Kidney glomerular epithelial cell (primary cell): Measurements from ENCODE around the gene NYAP2.
A peak's percentile ranks its signal among the peaks of the same experiment; 100 is the strongest.

Experiments
- DNase-seq: peaks from one replicate; lab custom pipeline; 2025; lab: John Stamatoyannopoulos, UW

Gene NYAP2

DNA sequence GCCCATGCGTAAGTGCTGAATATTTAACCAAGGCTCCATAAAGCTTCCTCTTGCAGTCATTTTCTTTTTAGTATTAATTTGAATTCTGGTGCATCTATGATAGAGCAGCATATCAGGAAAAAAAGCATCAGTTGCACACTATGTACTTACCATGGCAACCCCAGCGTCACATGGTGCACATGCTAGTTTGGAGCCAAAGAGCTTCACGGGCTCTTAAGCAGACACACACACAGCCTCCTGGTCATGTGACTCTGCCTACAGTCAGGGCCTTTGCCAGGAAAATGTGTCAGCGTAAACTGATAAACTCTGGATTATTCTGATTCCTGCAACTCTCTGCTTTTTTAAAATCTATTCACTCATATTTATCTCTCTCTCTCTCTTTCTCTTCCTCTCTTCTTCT, 30.2 kb downstream of the NYAP2 start:
- peak; percentile 18 for DNase-seq

DNA sequence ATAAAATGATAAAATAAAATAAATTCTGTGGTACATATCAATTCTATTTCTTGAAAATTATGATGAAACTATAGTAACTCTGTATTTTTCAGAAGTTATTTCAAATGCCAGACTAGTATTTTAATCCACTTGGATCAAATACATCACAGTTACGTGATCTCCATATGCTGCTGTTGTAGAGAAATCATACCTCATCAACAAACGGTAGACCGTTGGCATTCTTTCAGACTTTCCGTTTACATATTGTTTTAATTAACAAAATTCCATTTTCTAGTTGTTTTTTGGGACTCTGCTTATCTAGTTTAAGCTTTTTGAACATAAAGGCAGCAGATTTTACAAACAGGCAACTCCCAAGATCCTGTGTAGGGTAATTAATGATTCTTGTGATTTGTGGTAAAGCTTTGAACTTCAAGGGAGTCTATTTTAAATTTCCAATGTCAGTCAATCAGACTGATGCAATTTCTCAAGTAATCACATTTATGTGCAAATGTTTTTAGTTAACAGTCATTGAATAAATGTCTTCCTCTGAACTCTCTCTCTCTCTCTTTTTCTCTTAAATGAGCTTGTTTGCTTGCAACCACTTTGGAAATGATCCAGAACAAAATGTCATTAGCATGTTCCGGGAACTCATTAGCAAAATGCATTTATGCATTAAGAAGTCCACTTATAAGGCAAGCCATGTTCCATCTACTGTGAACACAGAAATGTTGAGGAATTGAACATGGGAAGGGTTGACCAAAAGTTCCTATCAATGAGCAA, 31.8 kb downstream of the NYAP2 start:
- DNase-seq, result no peak

DNA sequence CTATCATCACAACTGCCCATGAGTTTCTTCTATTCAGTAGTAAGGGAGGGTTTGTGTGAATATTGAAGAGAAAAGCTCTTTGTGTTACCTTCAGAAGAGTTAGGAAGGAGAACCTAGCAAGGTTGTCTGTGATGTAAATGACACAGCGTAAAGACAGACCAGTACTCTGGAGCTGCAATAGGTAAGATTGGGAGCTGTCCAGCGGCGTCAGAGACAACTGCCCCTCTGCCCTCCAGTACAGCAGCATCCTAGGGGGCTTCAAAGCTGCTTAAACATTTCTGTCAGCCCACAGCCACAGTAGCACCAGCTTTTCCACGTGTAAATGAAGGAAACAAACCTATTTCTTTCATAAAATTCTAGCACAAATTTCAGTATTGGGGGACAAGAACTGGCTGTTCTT, 34.5 kb downstream of the NYAP2 start:
- no peak for DNase-seq

DNA sequence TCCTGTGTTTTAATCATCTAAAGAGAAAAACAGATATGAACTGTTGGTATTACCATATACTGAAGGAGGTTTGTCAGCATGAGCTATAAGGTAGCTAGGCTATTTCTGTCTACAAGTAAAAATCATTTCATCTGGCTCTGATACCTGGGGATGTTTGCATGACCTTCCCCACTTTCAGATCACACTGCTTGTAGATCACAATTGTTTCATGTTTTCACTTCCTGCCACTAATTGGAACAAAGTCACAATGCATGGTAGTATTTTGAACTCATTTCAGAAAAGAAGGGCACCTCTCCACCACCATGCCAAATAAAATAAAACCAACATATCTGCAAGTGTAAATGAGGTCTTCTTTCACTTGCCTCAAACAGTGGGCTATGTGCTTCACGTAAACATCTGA, 37.8 kb downstream of the NYAP2 start:
- DNase-seq, result no peak

DNA sequence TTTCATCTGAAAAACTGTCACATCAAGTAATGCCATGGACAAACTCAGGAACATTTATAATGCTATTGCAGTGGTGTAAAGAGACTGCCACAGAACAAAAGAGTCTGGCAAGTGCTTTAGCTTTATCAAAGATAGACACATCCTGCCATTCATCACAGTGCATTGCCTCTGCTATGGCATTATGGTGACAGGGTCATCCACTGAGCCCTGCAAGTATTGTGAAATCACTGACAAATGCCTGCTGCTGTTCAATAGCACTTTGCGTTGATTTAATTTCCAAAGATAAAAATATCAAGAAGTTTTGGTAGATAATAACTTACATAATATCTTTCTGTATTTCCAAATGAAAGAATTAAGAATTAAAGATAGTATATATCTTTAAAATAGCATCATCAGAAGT, 38.7 kb downstream of the NYAP2 start:
- no peak for DNase-seq

DNA sequence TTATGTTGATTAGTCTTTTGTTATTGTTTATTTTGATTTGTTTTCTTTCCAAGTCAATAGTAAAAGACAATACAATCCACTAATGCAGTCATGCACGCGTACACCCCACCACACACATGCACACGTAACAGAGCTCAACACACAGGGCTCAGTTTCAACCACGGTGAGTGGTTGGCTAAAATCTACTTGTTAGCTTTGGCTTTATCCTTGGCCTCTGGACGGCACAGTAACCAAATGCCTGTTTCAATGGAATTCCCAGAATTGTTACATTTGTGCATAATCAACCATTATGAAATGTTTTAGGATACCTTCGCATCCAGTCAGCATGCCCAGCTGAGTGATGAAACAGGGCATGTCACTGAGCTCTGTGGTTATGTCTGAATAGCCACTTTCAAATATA, 53.2 kb downstream of the NYAP2 start:
- DNase-seq, result peak; percentile 15

DNA sequence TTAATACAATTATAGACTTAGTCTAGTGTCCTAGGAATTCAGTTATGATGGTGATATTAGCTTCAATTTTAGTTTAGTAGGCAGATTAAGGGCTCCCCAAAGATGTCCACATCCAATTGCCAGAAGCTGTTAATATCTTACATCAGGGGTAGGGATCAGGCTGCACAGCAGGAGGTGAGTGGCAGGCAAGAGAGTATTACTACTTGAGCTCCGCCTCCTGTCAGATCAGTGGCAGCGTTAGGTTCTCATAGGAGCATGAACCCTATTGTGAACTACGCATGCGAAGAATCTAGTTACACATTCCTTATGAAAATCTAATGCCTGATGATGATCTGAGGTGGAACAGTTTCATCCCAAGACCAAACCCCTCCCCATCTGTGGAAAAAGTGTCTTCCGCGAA, 54.9 kb downstream of the NYAP2 start:
- no peak for DNase-seq

DNA sequence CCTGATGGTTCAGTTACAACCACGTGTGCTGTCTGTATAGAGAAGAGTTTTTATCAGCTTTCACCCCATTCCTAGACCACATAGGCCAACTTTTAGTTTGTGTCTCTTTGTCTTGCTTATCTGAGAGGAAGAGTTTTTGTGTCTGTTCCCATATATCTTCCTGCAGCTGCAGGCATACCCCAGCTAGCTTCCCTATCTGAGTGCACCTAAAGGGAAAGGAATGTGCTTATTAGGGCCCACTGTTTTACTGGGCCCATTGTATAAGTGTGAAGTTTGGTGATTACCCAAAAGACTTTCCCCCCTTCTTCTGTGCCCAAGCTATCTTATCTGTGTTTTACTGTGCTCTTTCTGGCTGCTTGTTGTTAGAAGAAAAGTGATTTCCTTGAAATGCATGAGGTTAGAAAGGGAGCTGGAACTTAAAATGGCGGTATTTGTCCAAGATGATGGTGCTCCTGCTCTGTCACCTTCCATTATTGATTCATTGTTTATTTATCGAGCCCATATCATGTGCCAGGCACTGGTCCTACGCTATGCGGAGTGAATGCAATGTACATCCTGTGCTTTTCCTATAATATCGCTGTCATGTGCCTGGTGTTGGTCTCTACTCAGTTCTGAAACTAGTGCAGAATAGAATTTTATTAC, 57.2 kb downstream of the NYAP2 start:
- DNase-seq, result no peak

DNA sequence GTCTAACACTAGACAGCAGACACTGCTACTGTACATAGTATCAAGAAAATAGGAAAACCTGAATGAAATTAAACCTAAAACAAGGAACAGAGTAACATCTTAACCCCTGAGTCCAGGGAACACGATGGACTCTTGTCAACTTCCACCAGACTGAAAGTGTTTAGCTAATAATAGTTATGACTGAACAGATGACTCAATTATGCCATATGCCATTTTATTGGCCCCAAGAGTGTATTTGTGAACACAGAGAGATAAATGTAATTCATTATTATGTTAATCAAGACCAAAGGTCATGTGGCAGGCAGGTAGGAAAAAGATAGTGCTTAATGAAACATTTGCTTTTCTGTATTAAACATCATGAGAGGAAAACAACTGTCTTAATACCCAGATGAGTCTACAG, 58.0 kb downstream of the NYAP2 start:
- DNase-seq, result no peak

DNA sequence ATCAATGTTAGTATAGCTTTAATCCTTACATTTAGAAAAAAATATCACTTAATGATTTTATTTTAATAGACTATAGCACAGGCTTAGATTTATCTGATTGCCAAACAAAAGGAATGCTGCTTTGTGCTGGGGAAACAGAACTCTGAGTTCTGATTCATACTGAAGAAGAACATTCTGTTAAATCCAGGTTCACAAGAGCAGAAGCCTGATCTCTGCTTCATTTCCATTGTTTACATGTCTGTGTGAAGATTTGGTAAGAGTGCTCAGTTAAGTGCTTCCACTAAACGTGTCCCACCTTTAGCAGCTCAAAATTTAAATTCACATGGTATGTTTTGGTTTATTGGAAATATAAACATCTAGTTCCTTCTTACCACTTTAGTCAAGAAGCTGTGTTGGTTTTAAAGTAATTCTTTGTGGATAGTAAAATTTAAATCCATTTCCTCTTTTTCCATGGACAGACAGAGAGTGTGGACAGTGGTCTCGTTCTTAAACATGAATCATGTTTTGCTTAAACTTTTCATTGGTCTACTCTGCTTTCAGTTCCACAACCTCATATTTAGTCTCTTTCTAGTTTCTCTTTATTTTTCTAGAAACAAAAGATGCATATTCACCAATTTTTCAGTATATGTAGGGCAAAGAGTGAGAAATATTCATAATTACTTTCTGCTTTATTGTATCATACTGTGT, 59.1 kb downstream of the NYAP2 start:
- no peak for DNase-seq

DNA sequence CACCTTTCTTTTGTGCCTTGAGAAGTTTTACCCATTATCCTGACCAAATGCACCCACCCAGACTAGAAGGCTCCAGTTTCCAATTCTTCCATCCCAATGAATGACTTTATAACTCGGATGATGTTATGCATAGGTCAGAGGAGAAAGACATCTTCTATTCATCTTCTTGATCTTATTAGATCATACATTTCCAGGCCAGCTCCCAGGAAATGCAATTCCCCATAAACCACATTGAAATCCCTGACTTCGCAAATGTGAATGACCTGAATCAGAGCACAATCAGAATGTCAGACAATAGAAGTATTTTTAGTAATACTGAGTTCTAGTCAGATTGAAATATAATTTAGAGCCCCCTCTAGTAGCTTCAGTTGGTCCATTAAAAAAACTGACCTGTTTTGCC, 62.9 kb downstream of the NYAP2 start:
- no peak for DNase-seq

DNA sequence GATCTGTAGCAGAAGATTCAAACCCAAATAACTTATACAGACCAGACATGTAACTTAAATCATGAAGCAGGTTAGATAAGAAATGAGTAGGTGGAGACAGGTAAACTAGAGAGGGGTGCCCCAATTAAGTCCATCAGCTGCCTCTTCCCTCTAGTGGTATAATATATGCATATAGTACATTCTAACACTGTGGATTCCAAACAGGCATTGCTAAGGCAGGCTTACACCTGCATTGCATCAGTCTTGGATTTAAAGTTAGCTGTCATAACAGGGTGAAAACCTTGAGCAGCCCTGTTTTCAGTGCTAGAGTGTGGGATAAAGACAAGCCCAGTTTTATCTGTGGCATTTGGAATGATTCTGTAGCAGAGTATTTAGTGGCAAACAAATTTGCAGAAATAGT, 63.4 kb downstream of the NYAP2 start:
- DNase-seq, result no peak

DNA sequence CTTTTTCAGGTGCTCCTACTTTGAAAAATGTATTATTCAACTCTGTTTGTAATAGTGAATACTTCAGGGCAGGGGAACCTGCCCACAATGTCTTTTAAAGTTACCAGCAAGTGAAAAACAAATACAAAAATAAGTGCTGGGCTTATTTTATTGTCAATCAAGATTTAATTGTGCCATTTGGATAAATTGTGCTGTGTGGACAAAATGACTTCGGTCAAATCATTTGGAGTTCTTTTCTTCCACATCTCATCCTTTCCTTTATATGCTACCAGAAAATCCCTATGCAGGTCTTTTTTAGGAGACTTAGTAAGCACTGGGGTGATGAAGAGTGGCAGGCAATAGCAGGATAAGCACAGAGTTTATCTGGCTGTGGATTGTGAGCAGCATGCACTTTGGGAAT, 63.9 kb downstream of the NYAP2 start:
- no peak for DNase-seq

DNA sequence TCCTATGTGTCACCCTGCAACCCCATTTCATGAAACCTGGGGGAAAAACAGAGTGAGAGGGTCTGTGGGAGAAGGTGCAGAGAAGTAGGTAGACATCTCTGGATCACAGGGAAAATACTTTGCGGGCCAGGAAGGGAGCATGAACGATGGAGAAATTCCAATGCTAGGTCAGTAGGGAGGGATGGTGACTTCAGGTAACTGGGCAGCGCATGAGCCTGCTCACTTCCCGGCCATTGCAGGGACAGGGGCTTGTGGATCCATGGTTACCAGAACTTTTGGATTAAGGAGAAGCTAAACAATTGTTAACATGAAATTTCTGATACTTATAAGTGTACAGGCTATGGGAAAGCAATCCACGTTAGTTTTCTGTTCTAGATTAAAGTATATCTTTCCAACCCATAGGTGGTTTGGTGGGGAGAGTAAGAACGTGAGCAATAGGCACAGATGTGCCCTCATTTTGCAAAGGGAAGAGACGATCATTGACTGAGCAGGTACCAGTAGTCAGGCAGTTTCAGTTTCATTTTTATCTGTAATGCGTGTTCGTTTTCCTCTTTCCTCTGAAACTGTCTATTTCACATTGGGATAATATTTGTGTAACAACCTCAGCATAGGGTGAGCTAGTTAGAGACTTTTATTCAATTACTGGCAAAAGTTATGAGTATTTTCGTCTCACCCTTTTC, 65.0 kb downstream of the NYAP2 start:
- peak; percentile 40 for DNase-seq

DNA sequence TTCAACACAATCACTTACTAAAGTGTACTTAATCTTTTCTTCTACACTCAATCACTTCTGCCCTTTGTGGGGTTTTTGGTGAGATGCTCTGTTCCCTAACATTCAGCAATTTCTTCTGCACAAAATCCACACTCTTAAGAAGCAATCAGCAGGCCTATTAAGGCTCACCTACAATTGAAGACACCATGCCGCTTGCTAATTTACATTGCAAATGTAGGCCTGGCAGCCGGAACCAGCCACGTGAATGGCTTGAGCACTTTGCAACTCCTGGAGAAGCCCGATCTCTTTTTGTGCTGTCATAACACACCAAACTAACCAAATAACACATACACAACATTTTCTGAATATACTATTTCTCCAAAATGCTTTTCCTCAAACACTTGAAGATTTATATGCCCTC, 66.3 kb downstream of the NYAP2 start:
- no peak for DNase-seq

DNA sequence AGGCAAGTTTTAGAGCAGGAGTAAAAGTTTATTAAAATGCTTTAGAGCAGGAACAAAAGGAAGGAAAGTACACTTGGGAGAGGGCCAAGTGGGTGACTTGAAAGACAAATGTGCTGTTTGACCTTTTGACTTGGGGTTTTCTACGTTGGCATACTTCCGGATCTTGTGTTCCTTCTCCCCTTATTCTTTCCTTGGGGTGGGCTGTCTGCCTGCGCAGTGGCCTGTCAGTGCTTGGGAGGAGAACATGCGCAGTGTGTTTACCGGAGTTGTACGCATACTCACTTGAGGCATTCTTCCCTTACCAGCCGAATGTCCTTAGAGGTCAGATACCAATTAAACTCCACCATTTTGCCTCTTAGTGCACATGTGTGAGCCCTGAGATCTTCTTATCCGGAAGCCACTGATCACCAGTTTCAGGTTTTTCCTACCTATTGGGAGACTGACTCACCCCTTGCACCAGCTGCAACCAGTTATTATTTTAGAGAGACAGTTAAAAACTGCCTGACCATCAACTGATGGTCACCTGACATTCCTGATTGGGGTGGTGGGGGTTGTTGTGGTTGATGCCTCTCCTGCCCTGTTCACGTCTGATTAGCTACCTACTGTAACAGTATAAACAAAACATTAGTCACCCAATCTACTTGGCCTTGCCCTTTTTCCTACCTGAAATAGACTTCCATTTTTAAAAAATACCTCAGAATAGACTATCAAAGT, 67.5 kb downstream of the NYAP2 start:
- peak; percentile 82 for DNase-seq

DNA sequence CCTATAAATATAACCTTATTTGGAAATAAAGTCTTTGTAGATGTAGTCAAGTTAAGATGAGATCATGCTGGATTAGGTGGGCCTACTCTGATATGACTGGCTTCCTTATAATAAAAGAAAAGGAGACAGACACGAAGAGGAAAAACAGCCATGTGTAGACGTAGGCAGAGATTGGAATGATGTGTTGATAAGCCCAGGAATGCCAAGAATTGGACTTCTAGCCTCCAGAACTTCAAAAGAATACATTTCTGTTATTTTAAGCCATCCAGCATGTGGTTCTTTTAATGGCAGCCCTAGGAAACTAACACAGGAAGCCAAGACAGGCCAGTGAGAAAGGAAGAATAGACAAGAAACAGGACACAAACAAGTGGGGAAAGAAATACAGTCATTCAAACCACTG, 68.6 kb downstream of the NYAP2 start:
- peak; percentile 85 for DNase-seq

DNA sequence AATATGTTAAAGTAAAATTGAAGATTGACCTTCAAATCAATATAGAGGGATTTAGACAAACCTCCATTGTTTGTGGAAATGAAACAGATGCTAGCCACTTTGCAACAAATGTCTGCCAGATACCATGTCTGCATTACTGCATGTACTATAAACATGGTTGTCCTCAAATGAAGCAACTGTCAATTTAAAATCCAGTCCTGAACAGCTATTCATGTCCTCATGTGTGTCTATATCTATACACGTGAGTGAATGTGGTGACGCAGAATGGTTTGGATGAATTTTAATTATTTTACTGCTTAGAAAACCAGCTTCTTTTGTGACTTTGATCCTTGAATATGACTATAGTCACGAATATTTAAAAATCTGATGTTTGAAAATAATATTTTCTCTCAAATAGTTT, 71.5 kb downstream of the NYAP2 start:
- peak; percentile 49 for DNase-seq

DNA sequence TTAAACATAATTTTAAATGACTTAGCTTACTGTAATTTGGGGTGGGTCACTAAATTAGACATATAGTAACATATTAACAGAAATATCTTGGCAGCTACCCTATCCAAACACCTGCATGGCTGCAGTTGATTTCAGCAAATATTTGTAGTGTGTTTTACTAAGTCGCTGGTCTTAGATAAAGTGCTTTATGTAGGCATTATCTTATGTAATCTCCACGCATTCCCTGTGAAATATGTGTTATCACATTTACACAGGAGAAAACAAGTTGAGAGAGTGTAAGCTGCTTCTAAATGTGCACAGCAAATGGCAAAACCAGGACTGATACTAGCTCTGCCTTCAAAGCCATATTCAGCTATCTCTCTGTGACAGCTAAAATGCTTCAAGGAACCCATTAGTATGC, 72.0 kb downstream of the NYAP2 start:
- peak; percentile 56 for DNase-seq

DNA sequence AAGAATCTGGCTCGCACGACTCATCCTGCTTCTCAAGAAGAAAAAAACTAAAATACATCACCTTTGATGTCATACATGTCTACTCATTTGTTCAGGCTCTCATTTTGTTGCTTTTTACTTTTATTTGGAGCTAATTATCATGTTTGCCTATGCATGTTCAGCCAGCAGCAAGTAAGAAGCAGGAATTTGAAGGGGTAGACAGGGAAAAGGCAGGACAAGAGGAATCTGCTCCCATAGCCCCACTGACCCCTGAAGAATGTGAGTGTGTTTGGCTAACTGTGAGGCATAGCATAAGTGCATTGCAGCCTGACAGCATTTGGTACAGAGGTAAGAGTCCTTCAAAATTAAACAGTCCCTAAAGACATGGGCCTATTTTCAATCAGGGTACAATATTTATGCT, 72.7 kb downstream of the NYAP2 start:
- peak; percentile 56 for DNase-seq

DNA sequence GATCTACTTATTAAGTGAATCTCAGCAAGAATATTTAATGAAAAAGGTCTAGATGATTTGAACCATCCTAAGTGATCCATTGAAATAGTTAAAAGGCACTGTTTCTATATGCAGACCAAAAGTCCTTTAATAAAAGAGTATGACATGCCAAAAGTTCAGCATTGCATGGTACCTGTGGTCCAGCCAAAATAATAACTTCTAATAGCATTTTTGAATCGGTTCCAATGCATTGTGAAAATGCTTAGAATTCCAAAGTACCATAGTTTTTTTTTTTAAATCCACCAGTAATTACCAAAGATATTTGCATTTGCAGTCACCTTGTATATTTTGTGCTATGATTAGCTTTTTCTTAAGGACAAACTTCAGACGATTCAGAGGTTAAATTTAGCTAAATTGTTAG, 79.9 kb downstream of the NYAP2 start:
- DNase-seq, result no peak

DNA sequence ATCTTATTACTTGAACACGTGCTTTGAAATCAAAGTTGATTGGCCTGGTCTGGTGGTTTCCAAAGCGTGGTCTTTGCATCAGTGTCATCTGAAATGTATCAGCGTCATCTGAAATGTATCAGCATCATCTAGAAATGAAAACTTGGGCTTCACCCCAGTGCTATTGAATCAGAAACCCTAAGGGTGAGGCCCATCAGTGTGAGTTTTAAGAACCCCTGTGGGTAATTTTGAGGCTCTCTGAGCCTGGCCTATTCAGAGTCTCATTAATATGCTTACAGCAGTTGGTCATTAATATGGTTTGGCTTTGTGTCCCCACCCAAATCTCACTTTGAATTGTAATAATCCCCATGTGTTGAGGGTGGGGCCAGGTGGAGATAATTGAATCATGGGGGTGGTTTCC, 85.2 kb downstream of the NYAP2 start:
- DNase-seq, result no peak
